Measurements from ENCODE around the gene YARS1. TPM values are rescaled to one million over a fixed set of nuclear protein-coding genes. Genes with fewer than 3 reads are reported as not detected.

The YARS1 gene
- total RNA-seq (217 and 295 TPM in 2 replicates), polyA plus RNA-seq (85.8 and 94.4 TPM in 2 replicates), polyA minus RNA-seq (ENCODE audit: low replicate concordance) (197 and 205 TPM in 2 replicates)
- polyA plus RNA-seq (2012), result 92.4 and 93.0 TPM in 2 replicates

DNA sequence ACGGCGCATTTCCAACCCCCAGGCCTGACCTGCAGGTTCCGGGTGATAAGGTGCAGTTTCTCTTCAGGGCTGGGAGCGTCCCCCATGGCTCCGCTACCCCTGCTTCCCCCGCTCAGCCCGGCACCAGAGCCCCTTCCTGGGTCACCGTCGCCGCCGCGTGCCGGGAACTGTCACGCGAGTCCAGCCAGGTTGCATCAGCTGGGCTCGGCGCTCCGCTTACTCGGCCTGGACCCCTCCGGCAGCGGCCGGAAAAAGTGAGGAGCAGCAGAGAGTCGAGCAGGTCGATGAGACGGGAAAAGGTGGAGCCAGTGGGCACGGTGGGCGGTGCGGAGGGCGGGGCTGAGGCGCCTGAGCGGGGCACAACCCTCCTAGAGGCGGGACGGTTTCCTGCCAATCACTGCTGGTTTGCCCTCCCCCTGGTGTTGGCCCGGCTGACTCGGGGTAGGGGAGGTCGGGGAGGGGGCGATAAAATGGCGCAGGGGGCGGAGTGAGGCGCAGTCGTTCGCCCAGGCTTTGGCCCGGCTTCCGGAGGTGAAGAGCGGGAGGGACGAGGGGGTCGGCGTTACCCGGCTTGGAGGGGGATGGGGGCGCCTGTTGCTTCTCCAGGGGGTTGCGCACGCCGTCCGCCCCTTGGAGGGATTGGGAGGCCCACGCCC lies at the start of gene YARS1, which contains the start of gene S100PBP:
Gene YARS1, minus strand, starts transcription at position 200 of the 656 bp plus-strand sequence. Its CDS starts 114 bp downstream, at position 86.
Gene S100PBP, plus strand, starts transcription at position 495 of the 656 bp plus-strand sequence. CDS start 8,447 bp downstream, outside the sequence.
- H3K36me3 ChIP-seq (ENCODE audit: control insufficient read depth, insufficient read depth, low read length), result no peaks in the 10 kb centered on the region
- H3K79me2 ChIP-seq (ENCODE audit: control insufficient read depth, insufficient read depth, low read length), result peaks cover 79% of the 10 kb centered on the region
- H3K9me3 ChIP-seq (ENCODE audit: control insufficient read depth, insufficient read depth, low read depth, low read length), result no peaks in the 10 kb centered on the region
- peak within 1 kb of the TSS; percentile 78 for H3K9ac ChIP-seq (ENCODE audit: insufficient read depth, low read length)
- H4K20me1 ChIP-seq (ENCODE audit: control insufficient read depth, extremely low read depth, insufficient read depth, low read length), result no peaks in the 10 kb centered on the region
- peak within 1 kb of the TSS; percentile 98 for H3K4me2 ChIP-seq (ENCODE audit: extremely low read depth, insufficient read depth, low read length)
- H3K27me3 ChIP-seq (ENCODE audit: control insufficient read depth, insufficient read depth, low read length), result no peaks in the 10 kb centered on the region
- peak within 1 kb of the TSS; percentile 90 for H3K27ac ChIP-seq (ENCODE audit: insufficient read depth, low read length)
- DNase-seq (ENCODE audit: low read depth in 2 of 2), result peak; percentile 97
- H2AFZ ChIP-seq (ENCODE audit: low read length), result peak within 1 kb of the TSS; percentile 77
- peaks cover 5% of the 10 kb centered on the region for H3K4me1 ChIP-seq (ENCODE audit: control insufficient read depth, extremely low read depth, insufficient read depth, low read length)
- peak within 1 kb of the TSS; percentile 65 to 100 (median 90) for H3K4me3 ChIP-seq (replicated peaks in 1 of 4; ENCODE audit: control extremely low read depth in 1 of 4, insufficient read depth in 1 of 4, low read depth in 3 of 4, low read length in 4 of 4)
- TF ChIP-seq EZH2 (IDR thresholded peaks at IDR 0.05; ENCODE audit: low read length, missing control alignments) (no peak), CTCF (conservative IDR thresholded peaks at IDR 0.05 in 1 of 2, IDR thresholded peaks at IDR 0.05 in 1 of 2; ENCODE audit: low read depth in 1 of 2, low read length in 2 of 2) (no peak)

DNA sequence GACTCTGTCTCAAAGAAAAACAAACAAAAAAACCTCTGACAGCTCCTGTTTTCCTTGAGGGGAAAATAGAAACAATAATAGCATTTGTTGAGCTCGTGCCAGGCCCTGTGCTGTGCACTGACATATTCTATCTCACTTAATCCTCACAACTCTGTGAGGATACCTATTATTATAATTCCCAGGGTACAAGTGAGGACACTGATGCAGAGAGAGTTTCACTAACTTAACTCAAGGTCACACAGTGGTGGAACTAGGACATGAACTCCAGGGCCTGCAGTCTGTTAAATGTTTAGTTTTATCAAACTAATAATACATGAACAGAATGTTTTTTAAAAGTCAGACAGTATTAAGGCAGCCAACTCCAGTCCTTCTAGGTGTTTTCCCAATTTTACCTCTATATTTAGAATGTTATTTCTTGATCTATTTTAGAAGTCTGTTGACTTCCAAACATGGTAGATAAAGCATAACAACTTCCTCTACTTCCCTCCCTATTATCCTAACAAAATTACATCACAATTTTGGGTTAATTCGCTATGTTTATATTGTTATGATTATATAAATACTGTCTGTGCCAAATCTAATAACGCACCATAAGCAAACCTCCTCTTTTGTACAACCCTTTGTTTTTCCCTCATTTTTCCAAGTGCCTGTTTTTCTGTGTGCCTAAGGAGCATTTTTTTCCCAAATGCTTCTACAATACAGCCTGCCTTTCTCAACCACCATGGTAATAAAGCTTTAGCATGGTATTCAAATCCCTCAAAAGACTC lies 48.7 kb upstream of the YARS1 start:
- Histone ChIP-seq H4K20me1 (ENCODE audit: control insufficient read depth, extremely low read depth, insufficient read depth, low read length) (no peaks in the 10 kb centered on the region), H3K4me3 (replicated peaks in 1 of 4; ENCODE audit: control extremely low read depth in 1 of 4, insufficient read depth in 1 of 4, low read depth in 3 of 4, low read length in 4 of 4) (no peak overlapping the region)

More for the DNA sequence above, 48.7 kb upstream of the YARS1 start:
- Histone ChIP-seq H3K27me3 (ENCODE audit: control insufficient read depth, insufficient read depth, low read length) (no peaks in the 10 kb centered on the region), H3K4me2 (ENCODE audit: extremely low read depth, insufficient read depth, low read length) (no peak overlapping the region), H3K36me3 (ENCODE audit: control insufficient read depth, insufficient read depth, low read length) (no peaks in the 10 kb centered on the region), H3K79me2 (ENCODE audit: control insufficient read depth, insufficient read depth, low read length) (no peaks in the 10 kb centered on the region), H3K9me3 (ENCODE audit: control insufficient read depth, insufficient read depth, low read depth, low read length) (no peaks in the 10 kb centered on the region), H3K9ac (ENCODE audit: insufficient read depth, low read length) (no peak overlapping the region), H2AFZ (ENCODE audit: low read length) (no peak overlapping the region), H3K4me1 (ENCODE audit: control insufficient read depth, extremely low read depth, insufficient read depth, low read length) (no peaks in the 10 kb centered on the region), H3K27ac (ENCODE audit: insufficient read depth, low read length) (no peak overlapping the region)
- TF ChIP-seq EZH2 (IDR thresholded peaks at IDR 0.05; ENCODE audit: low read length, missing control alignments), result no peak
- TF ChIP-seq CTCF (conservative IDR thresholded peaks at IDR 0.05 in 1 of 2, IDR thresholded peaks at IDR 0.05 in 1 of 2; ENCODE audit: low read depth in 1 of 2, low read length in 2 of 2), result no peak
- DNase-seq (ENCODE audit: low read depth in 2 of 2), result peak in 1 of 2 donors; percentile 9

Data from fibroblast of lung (primary cell).